ENCODE measurements around the gene SLC26A1. TPM values are rescaled to one million over a fixed set of nuclear protein-coding genes. Genes with fewer than 3 reads are reported as not detected.

SLC26A1 gene
- total and polyA plus RNA-seq, 2 donors (not counting 3 experiments of a cell fraction or from before 2014, with no cell fraction given): 0.10 TPM; not detected in 1

DNA sequence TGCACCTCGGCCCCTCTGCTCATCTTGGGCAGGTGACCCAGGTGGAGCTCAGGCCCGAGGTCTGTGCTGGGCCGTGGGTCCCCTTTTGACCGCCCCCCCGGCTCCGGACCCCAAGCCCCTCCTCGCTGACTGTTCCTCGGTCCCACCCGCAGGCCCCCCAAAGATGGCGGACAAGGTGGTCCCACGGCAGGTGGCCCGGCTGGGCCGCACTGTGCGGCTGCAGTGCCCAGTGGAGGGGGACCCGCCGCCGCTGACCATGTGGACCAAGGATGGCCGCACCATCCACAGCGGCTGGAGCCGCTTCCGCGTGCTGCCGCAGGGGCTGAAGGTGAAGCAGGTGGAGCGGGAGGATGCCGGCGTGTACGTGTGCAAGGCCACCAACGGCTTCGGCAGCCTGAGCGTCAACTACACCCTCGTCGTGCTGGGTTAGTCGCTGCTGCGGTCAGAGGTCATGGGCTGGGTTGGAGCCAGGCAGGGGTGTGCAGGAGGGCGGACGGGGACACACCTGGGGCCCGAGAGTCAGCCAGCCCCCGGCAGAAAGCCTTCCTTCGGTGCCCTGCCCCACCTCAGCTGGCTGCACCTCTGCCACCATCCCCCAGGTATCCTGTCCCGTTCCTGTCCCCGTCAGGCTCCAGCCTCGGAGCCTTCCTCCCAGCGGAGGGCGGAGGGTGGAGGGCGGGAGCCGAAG, 29.0 kb upstream of the SLC26A1 start:
- H3K9me1 ChIP-seq (replicated peaks; ENCODE audit: control insufficient read depth, extremely low read depth, insufficient read depth, low read length): no peaks in the 10 kb centered on the region
- no peak overlapping the region for H3K9ac ChIP-seq (replicated peaks; ENCODE audit: extremely low read depth, insufficient read depth, low read length)
- CTCF ChIA-PET: interaction anchor here (0.9 kb wide), 1 partner anchor 12 kb away, joined by 3 read pairs; no protein-coding TSS in a partner anchor
- no peaks in the 10 kb centered on the region for H3K4me1 ChIP-seq (ENCODE audit: control insufficient read depth, extremely low read depth, insufficient read depth, low read length)
- DNase-seq (ENCODE audit: low read depth, low spot score) (no peak), FAIRE-seq (no peak)
- H3K79me2 ChIP-seq (ENCODE audit: control insufficient read depth, insufficient read depth, low read length): no peaks in the 10 kb centered on the region
- no TSS peak for BruUV-seq (replicated peaks)
- no peaks in the 10 kb centered on the region for H3K9me3 ChIP-seq (replicated peaks; ENCODE audit: control insufficient read depth, insufficient read depth, low read length)
- no peak for TF ChIP-seq FOS (IDR thresholded peaks at IDR 0.05; ENCODE audit: borderline replicate concordance, insufficient read depth, low read length)
- intact Hi-C loops (cut with micrococcal nuclease) (no loop called here), dilution Hi-C loops (cut with MboI; ENCODE audit: extremely low pct_ligation_motif_present, low sequenced_read_pairs) (no loop called here)
- H4K20me1 ChIP-seq (replicated peaks; ENCODE audit: control insufficient read depth, extremely low read depth, insufficient read depth, low read length): no peaks in the 10 kb centered on the region
- no peak overlapping the region for H3K27ac ChIP-seq (ENCODE audit: insufficient read depth, low read depth, low read length)
- H2AFZ ChIP-seq (ENCODE audit: low read depth, low read length): no peak overlapping the region
- no peaks in the 10 kb centered on the region for H3K27me3 ChIP-seq (ENCODE audit: control insufficient read depth in 2 of 2, insufficient read depth in 2 of 2, low read length in 2 of 2)
- no peak overlapping the region for H3K4me2 ChIP-seq (ENCODE audit: insufficient read depth, low read length)
- POLR2A ChIA-PET: no interaction called here
- peaks cover 0 to 15% of the 10 kb centered on the region in 2 experiments for H3K36me3 ChIP-seq (ENCODE audit: control insufficient read depth in 2 of 2, extremely low read depth in 1 of 2, insufficient read depth in 2 of 2, low read length in 2 of 2)
- H3K4me3 ChIP-seq (replicated peaks in 1 of 3; ENCODE audit: insufficient read depth in 1 of 3, low read depth in 1 of 3, low read length in 3 of 3): no peak overlapping the region

DNA sequence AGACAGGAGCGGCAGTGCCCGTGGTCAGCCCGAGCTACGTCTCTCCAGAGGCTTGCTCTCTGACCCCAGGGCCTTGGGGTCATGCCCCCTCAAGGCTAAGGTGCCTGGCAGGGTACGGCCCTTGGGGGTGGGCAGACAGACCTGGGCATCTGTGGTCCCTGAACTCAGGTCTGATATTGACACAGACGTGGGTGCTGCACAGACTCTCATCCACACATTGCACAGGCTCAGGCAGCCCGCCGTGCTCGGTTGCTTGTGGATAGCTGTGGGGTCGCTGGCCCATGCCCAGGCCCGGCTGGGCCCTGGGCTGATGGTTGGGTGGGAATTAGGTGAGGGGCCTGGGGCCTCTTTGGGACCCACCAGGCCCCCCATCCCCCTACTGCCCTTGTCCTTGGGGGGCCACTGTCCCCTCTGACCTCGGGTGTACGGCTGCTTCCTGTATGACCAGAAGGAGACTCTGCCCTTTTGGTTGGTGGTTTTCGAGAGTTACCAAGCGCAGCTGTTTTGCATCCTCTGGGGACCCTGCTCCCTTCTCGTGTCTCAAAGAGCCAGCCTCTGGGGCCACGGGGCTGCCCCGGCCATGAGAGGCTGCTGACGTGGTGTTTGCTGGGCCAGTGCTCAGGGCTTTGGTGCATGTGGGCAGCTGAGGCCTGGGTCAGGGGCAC, 28.3 kb upstream of the SLC26A1 start:
- Histone ChIP-seq H4K20me1 (replicated peaks; ENCODE audit: control insufficient read depth, extremely low read depth, insufficient read depth, low read length) (no peaks in the 10 kb centered on the region), H3K9ac (replicated peaks; ENCODE audit: extremely low read depth, insufficient read depth, low read length) (no peak overlapping the region), H2AFZ (ENCODE audit: low read depth, low read length) (no peak overlapping the region), H3K36me3 (ENCODE audit: control insufficient read depth in 2 of 2, extremely low read depth in 1 of 2, insufficient read depth in 2 of 2, low read length in 2 of 2) (peaks cover 0 to 15% of the 10 kb centered on the region in 2 experiments), H3K9me1 (replicated peaks; ENCODE audit: control insufficient read depth, extremely low read depth, insufficient read depth, low read length) (no peaks in the 10 kb centered on the region), H3K27ac (ENCODE audit: insufficient read depth, low read depth, low read length) (no peak overlapping the region), H3K9me3 (replicated peaks; ENCODE audit: control insufficient read depth, insufficient read depth, low read length) (no peaks in the 10 kb centered on the region), H3K4me2 (ENCODE audit: insufficient read depth, low read length) (no peak overlapping the region), H3K4me3 (replicated peaks in 1 of 3; ENCODE audit: insufficient read depth in 1 of 3, low read depth in 1 of 3, low read length in 3 of 3) (no peak overlapping the region), H3K4me1 (ENCODE audit: control insufficient read depth, extremely low read depth, insufficient read depth, low read length) (no peaks in the 10 kb centered on the region), H3K27me3 (ENCODE audit: control insufficient read depth in 2 of 2, insufficient read depth in 2 of 2, low read length in 2 of 2) (no peaks in the 10 kb centered on the region), H3K79me2 (ENCODE audit: control insufficient read depth, insufficient read depth, low read length) (no peaks in the 10 kb centered on the region)
- no TSS peak for BruUV-seq (replicated peaks)
- intact Hi-C loops (cut with micrococcal nuclease) (no loop called here), dilution Hi-C loops (cut with MboI; ENCODE audit: extremely low pct_ligation_motif_present, low sequenced_read_pairs) (no loop called here)
- POLR2A ChIA-PET: no interaction called here
- DNase-seq (ENCODE audit: low read depth, low spot score): no peak
- no peak for FAIRE-seq
- TF ChIP-seq JUN (IDR thresholded peaks at IDR 0.05; ENCODE audit: borderline replicate concordance, insufficient read depth, insufficient read length, low read depth): no peak
- TF ChIP-seq POLR2A (IDR thresholded peaks at IDR 0.05; ENCODE audit: low read depth, low read length): no peak
- no peak for TF ChIP-seq POLR2AphosphoS5 (IDR thresholded peaks at IDR 0.05; ENCODE audit: insufficient read depth, low read depth, low read length)
- CTCF ChIA-PET: interaction anchor here (0.9 kb wide), 1 partner anchor 11 kb away, joined by 3 read pairs; no protein-coding TSS in a partner anchor

Data from endothelial cell of umbilical vein (primary cell).